HEK293T (cell line): ENCODE results near the gene TRAPPC10.

ENCODE experiments used
- CTBP1 ChIP-seq: fragments of 450-650 bp; IDR thresholded peaks from 2 replicates; pipeline ENCODE4 v1.6.1; 2016; ENCODE audit warnings: borderline replicate concordance
- ELF4 ChIP-seq: fragments of 450-650 bp; IDR thresholded peaks from 2 replicates; pipeline ENCODE4 v1.6.1; 2017; ENCODE audit warnings: antibody characterized with exemption
- L3MBTL2 ChIP-seq: fragments of 450-650 bp; conservative IDR thresholded peaks from 2 replicates; pipeline ENCODE4 v1.6.1; 2016; ENCODE audit warnings: mild to moderate bottlenecking

GRCh38 chr21:43988016-43988415 is 24.1 kb upstream of the TRAPPC10 start:
- TF ChIP-seq ELF4 (no peak), CTBP1 (no peak), L3MBTL2 (no peak)
